HEK293T (cell line): Measurements from ENCODE around the gene CRTAC1.

Experiments
- CTCF ChIA-PET: fragments of 350-600 bp; formaldehyde crosslinking; extraction: SDS; loops from one replicate; lab custom pipeline; 2021; ENCODE audit warnings: antibody characterized with exemption, inconsistent platforms; lab: Yijun Ruan, JAX
- POLR2A ChIA-PET: fragments of 350-600 bp; formaldehyde crosslinking; extraction: SDS; loops from one replicate; lab custom pipeline; 2020; ENCODE audit warnings: antibody characterized with exemption, inconsistent platforms; lab: Yijun Ruan, JAX
- DNase-seq: peaks from one replicate; pipeline ENCODE4 v3.0.0; 2012; ENCODE audit warnings: mixed read lengths; ENCODE audit errors: extremely low spot score
- ARNT ChIP-seq: fragments of 450-650 bp; IDR thresholded peaks from 2 replicates; pipeline ENCODE4 v1.6.1; 2017; ENCODE audit warnings: mild to moderate bottlenecking
- BHLHE40 ChIP-seq: fragments of 450-650 bp; IDR thresholded peaks from 2 replicates; pipeline ENCODE4 v1.6.1; 2016; ENCODE audit warnings: mild to moderate bottlenecking, moderate library complexity, borderline replicate concordance
- CTBP1 ChIP-seq: fragments of 450-650 bp; IDR thresholded peaks from 2 replicates; pipeline ENCODE4 v1.6.1; 2016; ENCODE audit warnings: borderline replicate concordance
- ELF4 ChIP-seq: fragments of 450-650 bp; IDR thresholded peaks from 2 replicates; pipeline ENCODE4 v1.6.1; 2017; ENCODE audit warnings: antibody characterized with exemption
- FOXA1 ChIP-seq: fragments of 450-650 bp; IDR thresholded peaks from 2 replicates; pipeline ENCODE4 v1.6.1; 2016; ENCODE audit warnings: mild to moderate bottlenecking
- FOXK2 ChIP-seq: fragments of 450-650 bp; IDR thresholded peaks from 2 replicates; pipeline ENCODE4 v1.6.1; 2016; ENCODE audit warnings: mild to moderate bottlenecking
- FOXM1 ChIP-seq: fragments of 450-650 bp; IDR thresholded peaks from 2 replicates; pipeline ENCODE4 v1.6.1; 2017; ENCODE audit warnings: mild to moderate bottlenecking, borderline replicate concordance
- HDGF ChIP-seq: fragments of 450-650 bp; IDR thresholded peaks from 2 replicates; pipeline ENCODE4 v1.6.1; 2017; ENCODE audit warnings: antibody characterized with exemption, borderline replicate concordance
- L3MBTL2 ChIP-seq: fragments of 450-650 bp; conservative IDR thresholded peaks from 2 replicates; pipeline ENCODE4 v1.6.1; 2016; ENCODE audit warnings: mild to moderate bottlenecking
- LEF1 ChIP-seq: fragments of 450-650 bp; IDR thresholded peaks from 2 replicates; pipeline ENCODE4 v1.6.1; 2017; ENCODE audit warnings: mild to moderate bottlenecking, borderline replicate concordance
- NFRKB ChIP-seq: fragments of 450-650 bp; IDR thresholded peaks from 2 replicates; pipeline ENCODE4 v1.6.1; 2016; ENCODE audit warnings: mild to moderate bottlenecking, moderate library complexity
- PKNOX1 ChIP-seq: fragments of 450-650 bp; IDR thresholded peaks from 2 replicates; pipeline ENCODE4 v1.6.1; 2016
- SP1 ChIP-seq: fragments of 450-650 bp; IDR thresholded peaks from 2 replicates; pipeline ENCODE4 v1.6.1; 2017
- SUZ12 ChIP-seq: fragments of 450-650 bp; IDR thresholded peaks from 2 replicates; pipeline ENCODE4 v1.6.1; 2016; ENCODE audit warnings: mild to moderate bottlenecking
- TARDBP ChIP-seq: fragments of 450-650 bp; IDR thresholded peaks from 2 replicates; pipeline ENCODE4 v1.6.1; 2016
- ZNF384 ChIP-seq: fragments of 450-650 bp; IDR thresholded peaks from 2 replicates; pipeline ENCODE4 v1.6.1; 2016

Gene CRTAC1

GRCh38 chr10:97939446-97939990 lies 90.9 kb downstream of the CRTAC1 start:
- TF ChIP-seq SP1, result no peak
- no peak for TF ChIP-seq CTBP1
- TF ChIP-seq HDGF, result no peak
- TF ChIP-seq TARDBP, result no peak
- TF ChIP-seq ARNT, result no peak
- no peak for TF ChIP-seq ZNF384
- no peak for TF ChIP-seq BHLHE40
- no peak for TF ChIP-seq SUZ12
- TF ChIP-seq NFRKB, result no peak
- TF ChIP-seq FOXK2, result no peak
- TF ChIP-seq ELF4, result no peak
- no peak for TF ChIP-seq LEF1
- no peak for TF ChIP-seq FOXM1
- TF ChIP-seq FOXA1, result no peak
- TF ChIP-seq L3MBTL2, result no peak
- no peak for TF ChIP-seq PKNOX1
- DNase-seq, result no peak
- POLR2A ChIA-PET, result no interaction called here
- CTCF ChIA-PET, result no interaction called here

- ChIA-PET CTCF (no interaction called here), POLR2A (no interaction called here)
- no peak for DNase-seq
- TF ChIP-seq FOXA1, result no peak
- no peak for TF ChIP-seq HDGF
- TF ChIP-seq ARNT, result no peak
- TF ChIP-seq FOXK2, result no peak
- no peak for TF ChIP-seq SP1
- TF ChIP-seq CTBP1, result no peak
- no peak for TF ChIP-seq ZNF384
- TF ChIP-seq PKNOX1, result no peak
These were observed 92.5 kb downstream of the CRTAC1 start for GRCh38 chr10:97937928-97938327.

- POLR2A ChIA-PET, result no interaction called here
- CTCF ChIA-PET, result no interaction called here
- DNase-seq, result no peak
- no peak for TF ChIP-seq FOXA1
These were observed 93.4 kb downstream of the CRTAC1 start for GRCh38 chr10:97937054-97937453.

GRCh38 chr10:97936126-97936525 lies 94.3 kb downstream of the CRTAC1 start:
- no peak for DNase-seq
- TF ChIP-seq NFRKB, result no peak
- no peak for TF ChIP-seq SUZ12
- no peak for TF ChIP-seq ELF4
- no peak for TF ChIP-seq PKNOX1
- TF ChIP-seq FOXK2, result no peak
- no peak for TF ChIP-seq ZNF384
- TF ChIP-seq TARDBP, result no peak
- TF ChIP-seq HDGF, result no peak
- TF ChIP-seq FOXA1, result no peak
- no peak for TF ChIP-seq SP1
- no peak for TF ChIP-seq BHLHE40
- TF ChIP-seq L3MBTL2, result no peak
- no peak for TF ChIP-seq LEF1
- no peak for TF ChIP-seq FOXM1
- no peak for TF ChIP-seq ARNT
- no peak for TF ChIP-seq CTBP1
- CTCF ChIA-PET, result no interaction called here
- POLR2A ChIA-PET, result no interaction called here

GRCh38 chr10:97932932-97933530 lies 97.4 kb downstream of the CRTAC1 start:
- no peak for TF ChIP-seq CTBP1
- TF ChIP-seq TARDBP, result no peak
- TF ChIP-seq FOXA1, result no peak
- TF ChIP-seq SP1, result no peak
- no peak for TF ChIP-seq ELF4
- no peak for TF ChIP-seq ZNF384
- TF ChIP-seq HDGF, result no peak
- no peak for TF ChIP-seq ARNT
- no peak for TF ChIP-seq PKNOX1
- no peak for TF ChIP-seq LEF1
- TF ChIP-seq NFRKB, result no peak
- TF ChIP-seq BHLHE40, result no peak
- no peak for TF ChIP-seq SUZ12
- no peak for TF ChIP-seq L3MBTL2
- no peak for TF ChIP-seq FOXM1
- no peak for TF ChIP-seq FOXK2
- POLR2A ChIA-PET, result no interaction called here
- no peak for DNase-seq
- CTCF ChIA-PET, result no interaction called here

- TF ChIP-seq SP1 (no peak), TARDBP (no peak)
- POLR2A ChIA-PET, result no interaction called here
- CTCF ChIA-PET, result interaction anchor here (0.7 kb wide), 1 partner anchor 118 kb away, joined by 4 read pairs; no protein-coding TSS in a partner anchor
- DNase-seq, result no peak
These were observed 99.4 kb downstream of the CRTAC1 start for GRCh38 chr10:97931041-97931440.
